ENCODE measurements around the gene AGT.

The AGT gene

DNA sequence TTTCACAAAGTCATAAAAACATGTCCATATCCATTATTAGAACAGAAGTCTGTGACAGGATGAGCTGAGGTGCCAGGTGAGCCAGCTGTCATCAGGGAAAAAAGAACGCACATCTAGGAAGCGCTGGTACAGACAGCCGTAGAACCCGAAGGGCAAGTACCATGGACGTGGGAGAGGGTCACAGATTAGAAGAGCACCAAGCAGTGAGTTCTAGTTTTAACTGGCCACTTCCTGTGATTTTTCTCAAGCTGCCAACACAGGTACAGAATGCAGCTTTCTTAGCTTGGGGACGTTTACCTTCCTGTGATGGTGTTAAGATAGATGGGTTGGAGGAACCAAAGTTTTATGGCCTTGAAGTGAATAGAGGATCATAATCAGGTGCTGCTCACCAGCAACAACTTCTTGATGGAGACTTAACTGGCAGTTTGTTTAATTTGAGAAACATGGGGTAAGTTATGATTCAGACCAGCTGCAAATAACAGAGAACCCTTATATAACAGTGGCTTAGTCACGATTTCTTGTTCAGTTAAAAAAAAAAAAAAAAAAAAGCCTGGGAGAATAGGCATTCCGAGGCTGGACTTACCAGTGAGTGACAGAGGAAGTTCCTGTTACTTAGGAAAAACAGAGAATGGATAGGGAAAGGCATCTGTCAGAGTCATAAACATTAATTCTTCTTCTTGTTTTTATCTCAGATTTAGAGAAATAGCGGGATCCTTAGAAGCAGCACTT, 30.9 kb downstream of the AGT start:
- no peak overlapping the region for H3K4me3 ChIP-seq (ENCODE audit: control insufficient read depth, low read depth, low read length)
- TF ChIP-seq, protein P1, sequence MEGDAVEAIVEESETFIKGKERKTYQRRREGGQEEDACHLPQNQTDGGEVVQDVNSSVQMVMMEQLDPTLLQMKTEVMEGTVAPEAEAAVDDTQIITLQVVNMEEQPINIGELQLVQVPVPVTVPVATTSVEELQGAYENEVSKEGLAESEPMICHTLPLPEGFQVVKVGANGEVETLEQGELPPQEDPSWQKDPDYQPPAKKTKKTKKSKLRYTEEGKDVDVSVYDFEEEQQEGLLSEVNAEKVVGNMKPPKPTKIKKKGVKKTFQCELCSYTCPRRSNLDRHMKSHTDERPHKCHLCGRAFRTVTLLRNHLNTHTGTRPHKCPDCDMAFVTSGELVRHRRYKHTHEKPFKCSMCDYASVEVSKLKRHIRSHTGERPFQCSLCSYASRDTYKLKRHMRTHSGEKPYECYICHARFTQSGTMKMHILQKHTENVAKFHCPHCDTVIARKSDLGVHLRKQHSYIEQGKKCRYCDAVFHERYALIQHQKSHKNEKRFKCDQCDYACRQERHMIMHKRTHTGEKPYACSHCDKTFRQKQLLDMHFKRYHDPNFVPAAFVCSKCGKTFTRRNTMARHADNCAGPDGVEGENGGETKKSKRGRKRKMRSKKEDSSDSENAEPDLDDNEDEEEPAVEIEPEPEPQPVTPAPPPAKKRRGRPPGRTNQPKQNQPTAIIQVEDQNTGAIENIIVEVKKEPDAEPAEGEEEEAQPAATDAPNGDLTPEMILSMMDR (conservative IDR thresholded peaks at IDR 0.05; ENCODE audit: control insufficient read depth, insufficient read depth, low read depth, low read length) = no peak
- peak; percentile 65 for DNase-seq (ENCODE audit: low read depth)

DNA sequence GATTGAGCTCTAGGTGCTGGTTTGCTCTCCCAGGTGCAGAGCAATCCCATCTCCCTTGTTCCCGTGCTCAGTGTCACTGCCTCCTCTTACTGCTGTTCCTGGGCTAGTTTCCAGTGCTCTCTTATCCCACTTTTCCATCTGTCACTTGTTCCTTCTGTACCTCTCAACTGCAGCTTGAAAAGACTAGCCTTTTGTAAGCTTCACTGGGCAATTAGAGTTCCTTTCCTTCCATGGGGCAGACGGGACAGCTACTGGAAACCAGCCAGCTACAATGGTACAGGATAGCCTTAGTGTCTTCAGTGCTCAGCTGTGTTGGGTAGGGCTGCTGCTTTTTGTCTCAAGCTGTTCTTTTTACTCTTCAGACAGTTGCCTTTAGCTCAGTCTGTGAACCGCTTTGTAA, 31.6 kb downstream of the AGT start:
- no peak for DNase-seq (ENCODE audit: low read depth)
- TF ChIP-seq, protein P1 (conservative IDR thresholded peaks at IDR 0.05; ENCODE audit: control insufficient read depth, insufficient read depth, low read depth, low read length) = no peak
- H3K4me3 ChIP-seq (ENCODE audit: control insufficient read depth, low read depth, low read length) = no peak overlapping the region

DNA sequence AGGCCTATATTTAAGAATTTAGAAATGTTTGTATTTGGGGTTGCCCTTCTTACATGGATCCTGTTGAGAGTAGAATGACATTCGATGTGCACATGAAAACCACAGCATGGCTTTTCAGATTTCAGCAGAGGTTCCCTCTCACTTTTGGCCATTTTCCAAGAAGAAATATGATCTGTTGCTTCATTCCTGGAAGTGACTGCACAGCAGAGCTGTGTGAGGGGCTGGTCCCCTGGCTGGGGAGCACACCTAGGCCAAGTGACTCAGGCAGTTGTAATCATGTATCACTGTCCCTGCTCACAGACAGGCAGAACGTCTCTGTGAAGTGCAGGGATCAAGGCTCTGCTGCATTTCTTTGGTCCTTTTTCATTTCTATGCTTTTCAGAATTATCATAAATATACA, 32.3 kb downstream of the AGT start:
- DNase-seq (ENCODE audit: low read depth) = peak; percentile 85
- TF ChIP-seq, protein P1 (conservative IDR thresholded peaks at IDR 0.05; ENCODE audit: control insufficient read depth, insufficient read depth, low read depth, low read length) = no peak
- H3K4me3 ChIP-seq (ENCODE audit: control insufficient read depth, low read depth, low read length) = no peak overlapping the region

DNA sequence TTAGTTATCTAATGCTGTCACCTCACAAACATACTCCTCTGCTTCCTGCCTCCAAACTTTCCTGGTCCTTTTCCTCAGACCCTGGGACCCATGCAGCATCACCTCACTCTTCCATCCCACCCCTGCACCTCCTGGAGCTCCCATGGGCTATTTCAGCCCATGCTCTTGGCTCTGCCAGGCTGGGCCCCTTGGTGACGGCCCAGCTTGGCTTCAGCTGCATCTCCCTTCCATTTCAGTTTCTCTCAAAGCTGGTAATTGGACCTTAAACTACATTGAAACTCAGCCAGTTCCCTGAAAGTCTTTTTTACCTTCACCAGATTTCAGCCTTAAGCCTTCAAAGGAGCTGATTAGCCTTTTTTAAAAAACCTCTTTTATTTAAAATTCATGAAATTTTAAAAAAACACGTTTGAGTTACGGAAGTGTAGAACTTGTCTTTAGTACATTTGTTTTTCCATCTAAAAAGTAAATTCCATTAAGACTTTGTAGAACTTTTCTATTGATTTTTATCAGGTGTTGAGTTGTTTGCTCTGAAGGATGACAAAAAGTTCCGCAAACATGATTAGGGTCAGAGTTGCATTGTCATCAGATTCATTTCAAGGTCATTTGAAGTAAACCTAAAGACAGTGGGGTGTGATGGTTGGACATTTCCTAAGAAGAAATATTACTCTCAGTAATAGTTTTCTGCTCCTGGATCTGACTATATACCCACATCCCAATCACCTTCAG, 33.5 kb downstream of the AGT start:
- DNase-seq (ENCODE audit: low read depth) = no peak
- no peak overlapping the region for H3K4me3 ChIP-seq (ENCODE audit: control insufficient read depth, low read depth, low read length)
- TF ChIP-seq, protein P1 (conservative IDR thresholded peaks at IDR 0.05; ENCODE audit: control insufficient read depth, insufficient read depth, low read depth, low read length) = no peak

DNA sequence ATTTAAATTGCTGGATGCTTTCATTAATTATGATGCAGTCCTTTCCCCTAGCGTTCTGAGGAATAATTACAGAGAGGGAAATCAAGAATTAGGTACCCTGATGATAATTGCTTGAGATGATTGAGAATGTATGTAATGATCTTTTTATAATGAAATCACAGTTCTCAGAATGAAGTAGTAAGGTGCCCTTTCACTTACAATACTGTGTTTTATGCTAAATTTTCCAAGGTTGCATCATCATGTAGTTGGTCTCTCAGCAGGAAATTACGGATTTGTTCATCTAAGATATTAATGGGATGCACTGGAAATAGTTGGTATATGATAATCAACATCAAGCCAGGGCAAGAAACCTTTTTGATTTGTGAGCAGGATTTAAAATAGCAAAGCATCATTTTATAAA, 34.1 kb downstream of the AGT start:
- TF ChIP-seq, protein P1 (conservative IDR thresholded peaks at IDR 0.05; ENCODE audit: control insufficient read depth, insufficient read depth, low read depth, low read length) = no peak
- no peak for DNase-seq (ENCODE audit: low read depth)
- H3K4me3 ChIP-seq (ENCODE audit: control insufficient read depth, low read depth, low read length) = no peak overlapping the region

DNA sequence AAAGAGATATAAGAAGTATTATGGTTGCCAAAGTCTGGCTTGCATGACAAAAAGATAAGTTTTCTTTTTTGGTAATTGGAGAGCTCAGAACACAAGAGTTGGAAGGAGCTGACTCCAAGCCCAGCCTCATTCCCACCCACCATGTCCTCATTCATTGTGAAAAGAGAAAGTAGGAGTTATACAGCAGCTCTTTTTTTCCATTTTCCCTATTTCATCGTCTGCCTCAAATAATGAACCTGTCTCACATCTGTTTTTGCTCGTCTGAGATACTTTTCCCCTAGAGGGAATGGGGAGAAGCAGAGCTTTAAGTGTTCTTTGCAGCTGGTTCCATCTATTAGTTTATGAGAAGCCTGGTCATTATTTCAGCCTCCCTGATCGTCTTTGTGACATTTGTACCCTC, 34.7 kb downstream of the AGT start:
- TF ChIP-seq, protein P1 (conservative IDR thresholded peaks at IDR 0.05; ENCODE audit: control insufficient read depth, insufficient read depth, low read depth, low read length) = no peak
- H3K4me3 ChIP-seq (ENCODE audit: control insufficient read depth, low read depth, low read length) = no peak overlapping the region
- DNase-seq (ENCODE audit: low read depth) = no peak
